K562 (cell line): ENCODE measurements around the gene NOX5.

Experiments
- GABPA ChIP-seq: fragments of 200-800 bp; sonication (Bioruptor generic); conservative IDR thresholded peaks from 2 replicates; pipeline ENCODE4 v1.6.1; 2016; ENCODE audit warnings: low read depth, missing genetic modification characterization, missing compliant biosample characterization
- TF ChIP-seq, protein P1 (sequence below), 3 experiments: IDR thresholded peaks in 2 of 3; conservative IDR thresholded peaks in 1 of 3; 2 replicates each; pipeline ENCODE4 v1.5.1; 2011 to 2012; ENCODE audit warnings: low read length in 3 of 3, mild to moderate bottlenecking in 3 of 3, control low read depth in 2 of 3, improper control_type of control experiment in 1 of 3, inconsistent platforms in 1 of 3, low read depth in 1 of 3, mixed read lengths in 1 of 3, moderate library complexity in 1 of 3; ENCODE audit not compliant: insufficient read depth in 2 of 3
- TF ChIP-seq, protein P2 (sequence below): fragments of 450-650 bp; IDR thresholded peaks from 2 replicates; pipeline ENCODE4 v1.6.1; 2017; ENCODE audit warnings: antibody characterized with exemption, mild to moderate bottlenecking
- TF ChIP-seq, protein P3 (sequence below): sonication (generic); formaldehyde crosslinking; IDR thresholded peaks from 2 replicates; pipeline ENCODE4 v1.8.1; 2023; ENCODE audit warnings: mild to moderate bottlenecking, missing genetic modification reagents

DNA sequence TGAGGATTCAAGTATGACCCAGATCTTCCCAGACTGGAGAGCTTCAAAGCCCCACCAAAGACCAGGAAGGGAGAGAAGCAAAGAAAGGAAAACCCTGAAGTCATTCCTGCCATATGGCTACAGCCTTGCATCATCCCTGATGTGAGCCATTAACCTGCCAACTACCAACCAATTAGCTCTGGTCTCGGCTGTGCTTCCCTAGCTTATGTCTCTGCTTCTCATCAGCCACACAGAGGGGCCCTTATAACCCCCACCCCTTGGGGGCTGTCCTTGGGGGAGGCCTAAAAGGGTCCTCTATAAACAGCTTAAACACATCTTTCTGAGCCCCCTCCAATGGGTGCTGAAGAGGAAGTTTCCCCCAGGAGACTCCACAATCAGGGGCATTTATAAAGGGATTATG lies 52.8 kb downstream of the NOX5 start:
- TF ChIP-seq, protein P1, sequence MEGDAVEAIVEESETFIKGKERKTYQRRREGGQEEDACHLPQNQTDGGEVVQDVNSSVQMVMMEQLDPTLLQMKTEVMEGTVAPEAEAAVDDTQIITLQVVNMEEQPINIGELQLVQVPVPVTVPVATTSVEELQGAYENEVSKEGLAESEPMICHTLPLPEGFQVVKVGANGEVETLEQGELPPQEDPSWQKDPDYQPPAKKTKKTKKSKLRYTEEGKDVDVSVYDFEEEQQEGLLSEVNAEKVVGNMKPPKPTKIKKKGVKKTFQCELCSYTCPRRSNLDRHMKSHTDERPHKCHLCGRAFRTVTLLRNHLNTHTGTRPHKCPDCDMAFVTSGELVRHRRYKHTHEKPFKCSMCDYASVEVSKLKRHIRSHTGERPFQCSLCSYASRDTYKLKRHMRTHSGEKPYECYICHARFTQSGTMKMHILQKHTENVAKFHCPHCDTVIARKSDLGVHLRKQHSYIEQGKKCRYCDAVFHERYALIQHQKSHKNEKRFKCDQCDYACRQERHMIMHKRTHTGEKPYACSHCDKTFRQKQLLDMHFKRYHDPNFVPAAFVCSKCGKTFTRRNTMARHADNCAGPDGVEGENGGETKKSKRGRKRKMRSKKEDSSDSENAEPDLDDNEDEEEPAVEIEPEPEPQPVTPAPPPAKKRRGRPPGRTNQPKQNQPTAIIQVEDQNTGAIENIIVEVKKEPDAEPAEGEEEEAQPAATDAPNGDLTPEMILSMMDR (IDR thresholded peaks at IDR 0.05 in 2 of 3, conservative IDR thresholded peaks at IDR 0.05 in 1 of 3; ENCODE audit: insufficient read depth in 2 of 3, low read depth in 1 of 3, low read length in 3 of 3), result no peak
- TF ChIP-seq GABPA (tag), result no peak
- TF ChIP-seq, protein P2, sequence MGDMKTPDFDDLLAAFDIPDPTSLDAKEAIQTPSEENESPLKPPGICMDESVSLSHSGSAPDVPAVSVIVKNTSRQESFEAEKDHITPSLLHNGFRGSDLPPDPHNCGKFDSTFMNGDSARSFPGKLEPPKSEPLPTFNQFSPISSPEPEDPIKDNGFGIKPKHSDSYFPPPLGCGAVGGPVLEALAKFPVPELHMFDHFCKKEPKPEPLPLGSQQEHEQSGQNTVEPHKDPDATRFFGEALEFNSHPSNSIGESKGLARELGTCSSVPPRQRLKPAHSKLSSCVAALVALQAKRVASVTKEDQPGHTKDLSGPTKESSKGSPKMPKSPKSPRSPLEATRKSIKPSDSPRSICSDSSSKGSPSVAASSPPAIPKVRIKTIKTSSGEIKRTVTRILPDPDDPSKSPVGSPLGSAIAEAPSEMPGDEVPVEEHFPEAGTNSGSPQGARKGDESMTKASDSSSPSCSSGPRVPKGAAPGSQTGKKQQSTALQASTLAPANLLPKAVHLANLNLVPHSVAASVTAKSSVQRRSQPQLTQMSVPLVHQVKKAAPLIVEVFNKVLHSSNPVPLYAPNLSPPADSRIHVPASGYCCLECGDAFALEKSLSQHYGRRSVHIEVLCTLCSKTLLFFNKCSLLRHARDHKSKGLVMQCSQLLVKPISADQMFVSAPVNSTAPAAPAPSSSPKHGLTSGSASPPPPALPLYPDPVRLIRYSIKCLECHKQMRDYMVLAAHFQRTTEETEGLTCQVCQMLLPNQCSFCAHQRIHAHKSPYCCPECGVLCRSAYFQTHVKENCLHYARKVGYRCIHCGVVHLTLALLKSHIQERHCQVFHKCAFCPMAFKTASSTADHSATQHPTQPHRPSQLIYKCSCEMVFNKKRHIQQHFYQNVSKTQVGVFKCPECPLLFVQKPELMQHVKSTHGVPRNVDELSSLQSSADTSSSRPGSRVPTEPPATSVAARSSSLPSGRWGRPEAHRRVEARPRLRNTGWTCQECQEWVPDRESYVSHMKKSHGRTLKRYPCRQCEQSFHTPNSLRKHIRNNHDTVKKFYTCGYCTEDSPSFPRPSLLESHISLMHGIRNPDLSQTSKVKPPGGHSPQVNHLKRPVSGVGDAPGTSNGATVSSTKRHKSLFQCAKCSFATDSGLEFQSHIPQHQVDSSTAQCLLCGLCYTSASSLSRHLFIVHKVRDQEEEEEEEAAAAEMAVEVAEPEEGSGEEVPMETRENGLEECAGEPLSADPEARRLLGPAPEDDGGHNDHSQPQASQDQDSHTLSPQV, result no peak
- TF ChIP-seq, protein P3, sequence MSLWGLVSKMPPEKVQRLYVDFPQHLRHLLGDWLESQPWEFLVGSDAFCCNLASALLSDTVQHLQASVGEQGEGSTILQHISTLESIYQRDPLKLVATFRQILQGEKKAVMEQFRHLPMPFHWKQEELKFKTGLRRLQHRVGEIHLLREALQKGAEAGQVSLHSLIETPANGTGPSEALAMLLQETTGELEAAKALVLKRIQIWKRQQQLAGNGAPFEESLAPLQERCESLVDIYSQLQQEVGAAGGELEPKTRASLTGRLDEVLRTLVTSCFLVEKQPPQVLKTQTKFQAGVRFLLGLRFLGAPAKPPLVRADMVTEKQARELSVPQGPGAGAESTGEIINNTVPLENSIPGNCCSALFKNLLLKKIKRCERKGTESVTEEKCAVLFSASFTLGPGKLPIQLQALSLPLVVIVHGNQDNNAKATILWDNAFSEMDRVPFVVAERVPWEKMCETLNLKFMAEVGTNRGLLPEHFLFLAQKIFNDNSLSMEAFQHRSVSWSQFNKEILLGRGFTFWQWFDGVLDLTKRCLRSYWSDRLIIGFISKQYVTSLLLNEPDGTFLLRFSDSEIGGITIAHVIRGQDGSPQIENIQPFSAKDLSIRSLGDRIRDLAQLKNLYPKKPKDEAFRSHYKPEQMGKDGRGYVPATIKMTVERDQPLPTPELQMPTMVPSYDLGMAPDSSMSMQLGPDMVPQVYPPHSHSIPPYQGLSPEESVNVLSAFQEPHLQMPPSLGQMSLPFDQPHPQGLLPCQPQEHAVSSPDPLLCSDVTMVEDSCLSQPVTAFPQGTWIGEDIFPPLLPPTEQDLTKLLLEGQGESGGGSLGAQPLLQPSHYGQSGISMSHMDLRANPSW (CRISPR knock-in tag), result no peak
